HEK293 (cell line): ENCODE results near the gene EFCC1.

ENCODE experiments used
- CTCF ChIA-PET: fragments of 350-600 bp; formaldehyde crosslinking; extraction: SDS; loops from one replicate; lab custom pipeline; 2021; ENCODE audit warnings: antibody characterized with exemption; lab: Yijun Ruan, JAX
- POLR2A ChIA-PET: fragments of 300-600 bp; formaldehyde crosslinking; extraction: SDS; loops from one replicate; lab custom pipeline; 2020; ENCODE audit warnings: antibody characterized with exemption, inconsistent platforms; lab: Yijun Ruan, JAX
- H3K27ac ChIP-seq: fragments of 200-500 bp; sonication (Bioruptor generic); 2 replicates; pipeline ENCODE4 v1.5.1; 2014; ENCODE audit warnings: low read depth, low read length, control low read depth, inconsistent platforms; ENCODE audit errors: extremely low read depth
- H3K36me3 ChIP-seq, 2 experiments: fragments of 200-500 bp in 1 of 2; sonication (Bioruptor generic) in 1 of 2; 1 replicate in 1 of 2; 2 replicates in 1 of 2; pipeline ENCODE4 v1.5.1; 2014 to 2017; ENCODE audit warnings: inconsistent platforms in 2 of 2, low read length in 2 of 2; ENCODE audit not compliant: control insufficient read depth in 2 of 2, insufficient read depth in 1 of 2
- H3K4me1 ChIP-seq: fragments of 200-500 bp; sonication (Bioruptor generic); 2 replicates; pipeline ENCODE4 v1.5.1; 2014; ENCODE audit warnings: mild to moderate bottlenecking, low read length, inconsistent platforms; ENCODE audit not compliant: control insufficient read depth, insufficient read depth
- H3K4me3 ChIP-seq: 2 replicates; pipeline ENCODE4 v1.5.1; 2011; ENCODE audit warnings: low read depth, mild to moderate bottlenecking, control low read depth, low read length, moderate library complexity
- H3K9me3 ChIP-seq: fragments of 200-500 bp; sonication (Bioruptor generic); 2 replicates; pipeline ENCODE4 v1.5.1; 2014; ENCODE audit warnings: low read depth, low read length, inconsistent platforms; ENCODE audit not compliant: control insufficient read depth, insufficient read depth
- GFI1B ChIP-seq: fragments of 450-650 bp; formaldehyde crosslinking; IDR thresholded peaks from 2 replicates; pipeline ENCODE4 v1.5.1; 2016; ENCODE audit warnings: missing biosample characterization, missing genetic modification characterization
- REPIN1 ChIP-seq: fragments of 450-650 bp; formaldehyde crosslinking; IDR thresholded peaks from 2 replicates; pipeline ENCODE4 v1.5.1; 2017; ENCODE audit warnings: missing biosample characterization, missing genetic modification characterization, low read depth
- SCRT1 ChIP-seq: fragments of 450-650 bp; formaldehyde crosslinking; IDR thresholded peaks from 2 replicates; pipeline ENCODE4 v1.5.1; 2016; ENCODE audit warnings: missing biosample characterization, missing genetic modification characterization, borderline replicate concordance
- SCRT2 ChIP-seq: fragments of 450-650 bp; formaldehyde crosslinking; IDR thresholded peaks from 2 replicates; pipeline ENCODE4 v1.5.1; 2016; ENCODE audit warnings: missing biosample characterization, missing genetic modification characterization
- SP3 ChIP-seq: fragments of 450-650 bp; formaldehyde crosslinking; IDR thresholded peaks from 2 replicates; pipeline ENCODE4 v1.5.1; 2016; ENCODE audit warnings: missing biosample characterization, missing genetic modification characterization
- ZFP3 ChIP-seq: fragments of 450-650 bp; formaldehyde crosslinking; IDR thresholded peaks from 2 replicates; pipeline ENCODE4 v1.5.1; 2016; ENCODE audit warnings: low read depth, missing biosample characterization, missing genetic modification characterization
- ZNF112 ChIP-seq: fragments of 450-650 bp; formaldehyde crosslinking; IDR thresholded peaks from 2 replicates; pipeline ENCODE4 v1.5.0; 2017; ENCODE audit warnings: missing biosample characterization, missing genetic modification characterization
- ZNF664 ChIP-seq: fragments of 450-650 bp; formaldehyde crosslinking; IDR thresholded peaks from 2 replicates; pipeline ENCODE4 v1.5.1; 2016; ENCODE audit warnings: missing biosample characterization, missing genetic modification characterization
- TF ChIP-seq, protein P1 (sequence below): fragments of 450-650 bp; formaldehyde crosslinking; IDR thresholded peaks from 2 replicates; pipeline ENCODE4 v1.5.1; 2016; ENCODE audit warnings: missing biosample characterization, missing genetic modification characterization, borderline replicate concordance
- TF ChIP-seq, protein P2 (sequence below): fragments of 450-650 bp; formaldehyde crosslinking; IDR thresholded peaks from 2 replicates; pipeline ENCODE4 v1.5.1; 2016; ENCODE audit warnings: missing biosample characterization, missing genetic modification characterization
- TF ChIP-seq, protein P3 (sequence below): fragments of 450-650 bp; formaldehyde crosslinking; IDR thresholded peaks from 2 replicates; pipeline ENCODE4 v1.5.1; 2016; ENCODE audit warnings: missing biosample characterization, missing genetic modification characterization
- TF ChIP-seq, protein P4 (sequence below): fragments of 450-650 bp; formaldehyde crosslinking; IDR thresholded peaks from 2 replicates; pipeline ENCODE4 v1.5.1; 2017; ENCODE audit warnings: missing biosample characterization, missing genetic modification characterization

Gene EFCC1

DNA sequence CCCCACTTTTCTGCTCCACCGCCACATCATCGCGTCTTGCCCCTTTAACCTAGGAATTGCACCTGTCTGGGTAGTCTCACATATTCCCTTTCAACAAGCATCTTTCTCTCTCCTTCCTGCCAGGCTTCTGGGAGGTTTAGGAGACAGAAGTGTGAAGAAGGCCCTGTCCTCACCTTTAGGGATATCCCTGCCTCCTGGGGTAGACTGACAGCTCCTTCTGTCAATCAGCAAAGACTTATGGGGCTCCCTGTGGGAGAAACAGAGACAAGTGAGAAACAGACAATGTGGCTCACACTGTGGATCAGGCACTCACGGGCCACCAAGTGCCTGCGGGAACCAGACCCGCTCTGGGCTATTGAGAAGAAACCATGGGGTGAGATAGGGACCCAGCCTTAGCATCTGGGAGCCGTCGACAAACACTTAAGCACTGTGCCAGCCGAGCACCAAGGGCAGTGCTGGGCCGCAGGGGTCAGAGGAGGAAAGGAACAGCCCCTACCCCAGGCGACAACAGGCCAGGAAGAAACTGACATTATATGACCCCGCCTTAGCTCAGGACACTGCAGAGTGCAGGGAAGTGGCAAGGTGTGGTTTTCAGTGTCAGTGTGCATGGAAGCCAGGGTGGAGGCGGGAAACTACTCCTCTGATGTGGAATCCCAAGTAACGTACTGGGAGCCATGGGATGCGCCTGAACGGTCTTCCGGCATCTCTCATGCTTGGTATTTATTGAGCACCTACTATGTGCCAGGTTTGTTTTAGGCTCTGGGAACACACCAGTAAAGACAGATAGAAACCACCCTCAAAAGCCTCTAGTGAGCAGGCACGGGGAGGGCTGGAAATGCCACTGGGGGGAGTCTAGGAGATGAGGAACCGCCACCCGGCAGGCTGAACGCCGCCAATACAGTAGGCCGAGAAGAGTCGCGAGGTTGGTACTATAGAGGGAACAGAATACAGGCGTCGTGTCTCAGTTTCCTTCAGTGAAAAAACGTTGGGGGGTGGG lies 1.8 kb downstream of the EFCC1 start (continued):
- TF ChIP-seq, protein P1, sequence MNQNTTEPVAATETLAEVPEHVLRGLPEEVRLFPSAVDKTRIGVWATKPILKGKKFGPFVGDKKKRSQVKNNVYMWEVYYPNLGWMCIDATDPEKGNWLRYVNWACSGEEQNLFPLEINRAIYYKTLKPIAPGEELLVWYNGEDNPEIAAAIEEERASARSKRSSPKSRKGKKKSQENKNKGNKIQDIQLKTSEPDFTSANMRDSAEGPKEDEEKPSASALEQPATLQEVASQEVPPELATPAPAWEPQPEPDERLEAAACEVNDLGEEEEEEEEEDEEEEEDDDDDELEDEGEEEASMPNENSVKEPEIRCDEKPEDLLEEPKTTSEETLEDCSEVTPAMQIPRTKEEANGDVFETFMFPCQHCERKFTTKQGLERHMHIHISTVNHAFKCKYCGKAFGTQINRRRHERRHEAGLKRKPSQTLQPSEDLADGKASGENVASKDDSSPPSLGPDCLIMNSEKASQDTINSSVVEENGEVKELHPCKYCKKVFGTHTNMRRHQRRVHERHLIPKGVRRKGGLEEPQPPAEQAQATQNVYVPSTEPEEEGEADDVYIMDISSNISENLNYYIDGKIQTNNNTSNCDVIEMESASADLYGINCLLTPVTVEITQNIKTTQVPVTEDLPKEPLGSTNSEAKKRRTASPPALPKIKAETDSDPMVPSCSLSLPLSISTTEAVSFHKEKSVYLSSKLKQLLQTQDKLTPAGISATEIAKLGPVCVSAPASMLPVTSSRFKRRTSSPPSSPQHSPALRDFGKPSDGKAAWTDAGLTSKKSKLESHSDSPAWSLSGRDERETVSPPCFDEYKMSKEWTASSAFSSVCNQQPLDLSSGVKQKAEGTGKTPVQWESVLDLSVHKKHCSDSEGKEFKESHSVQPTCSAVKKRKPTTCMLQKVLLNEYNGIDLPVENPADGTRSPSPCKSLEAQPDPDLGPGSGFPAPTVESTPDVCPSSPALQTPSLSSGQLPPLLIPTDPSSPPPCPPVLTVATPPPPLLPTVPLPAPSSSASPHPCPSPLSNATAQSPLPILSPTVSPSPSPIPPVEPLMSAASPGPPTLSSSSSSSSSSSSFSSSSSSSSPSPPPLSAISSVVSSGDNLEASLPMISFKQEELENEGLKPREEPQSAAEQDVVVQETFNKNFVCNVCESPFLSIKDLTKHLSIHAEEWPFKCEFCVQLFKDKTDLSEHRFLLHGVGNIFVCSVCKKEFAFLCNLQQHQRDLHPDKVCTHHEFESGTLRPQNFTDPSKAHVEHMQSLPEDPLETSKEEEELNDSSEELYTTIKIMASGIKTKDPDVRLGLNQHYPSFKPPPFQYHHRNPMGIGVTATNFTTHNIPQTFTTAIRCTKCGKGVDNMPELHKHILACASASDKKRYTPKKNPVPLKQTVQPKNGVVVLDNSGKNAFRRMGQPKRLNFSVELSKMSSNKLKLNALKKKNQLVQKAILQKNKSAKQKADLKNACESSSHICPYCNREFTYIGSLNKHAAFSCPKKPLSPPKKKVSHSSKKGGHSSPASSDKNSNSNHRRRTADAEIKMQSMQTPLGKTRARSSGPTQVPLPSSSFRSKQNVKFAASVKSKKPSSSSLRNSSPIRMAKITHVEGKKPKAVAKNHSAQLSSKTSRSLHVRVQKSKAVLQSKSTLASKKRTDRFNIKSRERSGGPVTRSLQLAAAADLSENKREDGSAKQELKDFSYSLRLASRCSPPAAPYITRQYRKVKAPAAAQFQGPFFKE (tag by site-specific recombination) = no peak
- TF ChIP-seq, protein P2, sequence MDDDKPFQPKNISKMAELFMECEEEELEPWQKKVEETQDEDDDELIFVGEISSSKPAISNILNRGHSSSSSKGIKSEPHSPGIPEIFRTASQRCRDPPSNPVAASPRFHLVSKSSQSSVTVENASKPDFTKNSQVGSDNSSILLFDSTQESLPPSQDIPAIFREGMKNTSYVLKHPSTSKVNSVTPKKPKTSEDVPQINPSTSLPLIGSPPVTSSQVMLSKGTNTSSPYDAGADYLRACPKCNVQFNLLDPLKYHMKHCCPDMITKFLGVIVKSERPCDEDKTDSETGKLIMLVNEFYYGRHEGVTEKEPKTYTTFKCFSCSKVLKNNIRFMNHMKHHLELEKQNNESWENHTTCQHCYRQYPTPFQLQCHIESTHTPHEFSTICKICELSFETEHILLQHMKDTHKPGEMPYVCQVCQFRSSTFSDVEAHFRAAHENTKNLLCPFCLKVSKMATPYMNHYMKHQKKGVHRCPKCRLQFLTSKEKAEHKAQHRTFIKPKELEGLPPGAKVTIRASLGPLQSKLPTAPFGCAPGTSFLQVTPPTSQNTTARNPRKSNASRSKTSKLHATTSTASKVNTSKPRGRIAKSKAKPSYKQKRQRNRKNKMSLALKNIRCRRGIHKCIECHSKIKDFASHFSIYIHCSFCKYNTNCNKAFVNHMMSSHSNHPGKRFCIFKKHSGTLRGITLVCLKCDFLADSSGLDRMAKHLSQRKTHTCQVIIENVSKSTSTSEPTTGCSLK (tag by site-specific recombination) = no peak

DNA sequence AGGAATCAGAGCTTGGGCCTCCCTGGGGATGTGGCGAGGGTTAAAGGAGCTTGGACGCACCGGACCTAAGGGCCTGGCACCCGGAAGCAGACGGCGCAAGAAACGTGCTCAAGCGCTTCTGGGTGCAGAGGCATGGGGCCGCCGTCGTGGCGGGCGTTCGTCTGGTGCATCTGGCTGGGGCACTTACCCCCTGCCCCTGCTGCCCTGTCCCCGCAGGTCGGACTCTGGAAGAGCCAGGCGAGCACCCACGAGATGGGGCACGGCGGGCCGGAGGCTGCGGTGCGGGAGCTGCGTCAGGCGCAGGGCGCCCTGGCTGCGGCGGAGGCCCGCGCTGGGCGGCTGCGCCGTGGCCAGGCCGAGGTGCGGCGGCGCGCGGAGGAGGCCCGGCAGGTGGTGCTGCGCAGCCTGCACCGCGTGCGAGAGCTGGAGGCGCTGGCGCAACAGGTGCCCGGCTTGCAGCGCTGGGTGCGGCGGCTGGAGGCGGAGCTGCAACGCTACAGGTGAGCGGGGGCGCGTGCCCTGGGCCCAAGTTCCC lies 2.5 kb downstream of the EFCC1 start:
- Histone ChIP-seq H3K4me1 (no peaks in the 10 kb centered on the region), H3K4me3 (no peak overlapping the region), H3K27ac (no peak overlapping the region), H3K36me3 (no peaks in the 10 kb centered on the region), H3K9me3 (no peaks in the 10 kb centered on the region)
- ChIA-PET CTCF (interaction anchor here (0.6 kb wide), 1 partner anchor 34 kb away, joined by 5 read pairs; no protein-coding TSS in a partner anchor), POLR2A (interaction anchor here (0.6 kb wide), 1 partner anchor 110 kb away, joined by 4 read pairs; no protein-coding TSS in a partner anchor)
- peak; percentile 47; the same call in 1 of the 2 replicates for TF ChIP-seq SCRT1 (tag by site-specific recombination)
- TF ChIP-seq, protein P3, sequence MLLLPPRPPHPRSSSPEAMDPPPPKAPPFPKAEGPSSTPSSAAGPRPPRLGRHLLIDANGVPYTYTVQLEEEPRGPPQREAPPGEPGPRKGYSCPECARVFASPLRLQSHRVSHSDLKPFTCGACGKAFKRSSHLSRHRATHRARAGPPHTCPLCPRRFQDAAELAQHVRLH (tag by site-specific recombination) = no peak
- no peak for TF ChIP-seq ZFP3 (tag by site-specific recombination)
- no peak for TF ChIP-seq GFI1B (tag by site-specific recombination)
- TF ChIP-seq ZNF664 (tag by site-specific recombination) = no peak
- TF ChIP-seq SP3 (tag by site-specific recombination) = no peak
- peak; percentile 93 for TF ChIP-seq SCRT2 (tag by site-specific recombination)
- no peak for TF ChIP-seq REPIN1
- TF ChIP-seq, protein P4, sequence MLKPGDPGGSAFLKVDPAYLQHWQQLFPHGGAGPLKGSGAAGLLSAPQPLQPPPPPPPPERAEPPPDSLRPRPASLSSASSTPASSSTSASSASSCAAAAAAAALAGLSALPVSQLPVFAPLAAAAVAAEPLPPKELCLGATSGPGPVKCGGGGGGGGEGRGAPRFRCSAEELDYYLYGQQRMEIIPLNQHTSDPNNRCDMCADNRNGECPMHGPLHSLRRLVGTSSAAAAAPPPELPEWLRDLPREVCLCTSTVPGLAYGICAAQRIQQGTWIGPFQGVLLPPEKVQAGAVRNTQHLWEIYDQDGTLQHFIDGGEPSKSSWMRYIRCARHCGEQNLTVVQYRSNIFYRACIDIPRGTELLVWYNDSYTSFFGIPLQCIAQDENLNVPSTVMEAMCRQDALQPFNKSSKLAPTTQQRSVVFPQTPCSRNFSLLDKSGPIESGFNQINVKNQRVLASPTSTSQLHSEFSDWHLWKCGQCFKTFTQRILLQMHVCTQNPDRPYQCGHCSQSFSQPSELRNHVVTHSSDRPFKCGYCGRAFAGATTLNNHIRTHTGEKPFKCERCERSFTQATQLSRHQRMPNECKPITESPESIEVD = no peak
- no peak for TF ChIP-seq ZNF112
